CD14-positive monocyte (primary cell): ENCODE measurements around the gene WDR35. TPM values are rescaled to one million over a fixed set of nuclear protein-coding genes. Genes with fewer than 3 reads are reported as not detected.

ENCODE experiments used
- DNase-seq, 3 donors: peaks; one replicate each; pipeline ENCODE4 v3.0.0-alpha.2; 2011 to 2022
- H2AFZ ChIP-seq: 2 replicates; pipeline ENCODE4 v1.6.0; 2012; ENCODE audit warnings: mild to moderate bottlenecking, low read depth, low read length, inconsistent platforms; ENCODE audit not compliant: insufficient read depth, poor library complexity, severe bottlenecking
- H3K27ac ChIP-seq, 2 donors: 1 replicate in 1 of 2; 2 replicates in 1 of 2; pipeline ENCODE4 v1.5.1; 2012 to 2013; ENCODE audit warnings: low read length in 2 of 2, control low read depth in 1 of 2, inconsistent platforms in 1 of 2, low read depth in 1 of 2, mild to moderate bottlenecking in 1 of 2
- H3K27me3 ChIP-seq, 2 donors: one replicate each; pipeline versions ENCODE4 v1.6.0 to v1.6.1; 2011 to 2013; ENCODE audit warnings: low read length in 2 of 2; ENCODE audit not compliant: control insufficient read depth in 2 of 2, insufficient read depth in 2 of 2
- H3K36me3 ChIP-seq, 2 donors: replicated peaks in 1 of 2; 1 replicate in 1 of 2; 2 replicates in 1 of 2; pipeline versions ENCODE4 v1.5.1 to v1.6.1; 2012 to 2013; ENCODE audit warnings: low read length in 2 of 2, control low read depth in 1 of 2, inconsistent platforms in 1 of 2, mild to moderate bottlenecking in 1 of 2; ENCODE audit not compliant: insufficient read depth in 2 of 2, control insufficient read depth in 1 of 2
- H3K4me1 ChIP-seq, 2 donors: 1 replicate in 1 of 2; 2 replicates in 1 of 2; pipeline versions ENCODE4 v1.5.1 to v1.6.1; 2012 to 2013; ENCODE audit warnings: low read length in 2 of 2, control low read depth in 1 of 2, inconsistent platforms in 1 of 2, mild to moderate bottlenecking in 1 of 2, moderate library complexity in 1 of 2; ENCODE audit not compliant: insufficient read depth in 2 of 2, control insufficient read depth in 1 of 2
- H3K4me2 ChIP-seq: replicated peaks from 2 replicates; pipeline ENCODE3; 2012; ENCODE audit warnings: low read length, moderate library complexity, mild to moderate bottlenecking; ENCODE audit not compliant: poor library complexity, severe bottlenecking; ENCODE audit errors: extremely low read depth
- H3K4me3 ChIP-seq, 3 experiments: fragments of 200-600 bp in 1 of 3; sonication (generic) in 1 of 3; replicated peaks in 1 of 3; 1 replicate in 2 of 3; 2 replicates in 1 of 3; pipeline ENCODE4 v1.5.1; 2011 to 2013; ENCODE audit warnings: low read length in 3 of 3, mild to moderate bottlenecking in 3 of 3, control low read depth in 2 of 3, low read depth in 2 of 3, inconsistent platforms in 1 of 3, moderate library complexity in 1 of 3
- H3K79me2 ChIP-seq: 2 replicates; pipeline ENCODE4 v1.6.0; 2012; ENCODE audit warnings: mild to moderate bottlenecking, control low read depth, inconsistent platforms, low read length, moderate library complexity; ENCODE audit not compliant: insufficient read depth
- H3K9ac ChIP-seq: 2 replicates; pipeline ENCODE4 v1.6.0; 2017; ENCODE audit warnings: low read length, mild to moderate bottlenecking; ENCODE audit not compliant: insufficient read depth, poor library complexity, severe bottlenecking
- H3K9me3 ChIP-seq, 2 donors: replicated peaks in 1 of 2; 1 replicate in 1 of 2; 2 replicates in 1 of 2; pipeline versions ENCODE4 v1.5.1 to v1.6.1; 2012 to 2013; ENCODE audit warnings: low read length in 2 of 2, control low read depth in 1 of 2; ENCODE audit not compliant: control insufficient read depth in 1 of 2, insufficient read depth in 1 of 2
- H4K20me1 ChIP-seq: 2 replicates; pipeline ENCODE4 v1.6.0; 2012; ENCODE audit warnings: mild to moderate bottlenecking, low read length, control low read depth, moderate library complexity; ENCODE audit not compliant: insufficient read depth
- H3K27ac Mint-ChIP-seq, 7 donors: one replicate each; pipeline ENCODE4 v1.8.0; 2020; ENCODE audit warnings: mild to moderate bottlenecking in 7 of 7, mixed read lengths in 7 of 7, moderate library complexity in 6 of 7, inconsistent platforms in 2 of 7
- H3K27me3 Mint-ChIP-seq, 3 donors: one replicate each; pipeline ENCODE4 v1.8.0; 2021 to 2022; ENCODE audit warnings: low read depth in 3 of 3, mild to moderate bottlenecking in 3 of 3, mixed read lengths in 3 of 3, moderate library complexity in 3 of 3, inconsistent platforms in 1 of 3
- H3K36me3 Mint-ChIP-seq, 2 donors: one replicate each; pipeline ENCODE4 v1.8.0; 2020; ENCODE audit warnings: mixed read lengths in 2 of 2, inconsistent platforms in 1 of 2, mild to moderate bottlenecking in 1 of 2
- H3K4me1 Mint-ChIP-seq: one replicate; pipeline ENCODE4 v1.8.0; 2020; ENCODE audit warnings: mild to moderate bottlenecking, mixed read lengths
- H3K4me3 Mint-ChIP-seq, 2 donors: one replicate each; pipeline ENCODE4 v1.8.0; 2020; ENCODE audit warnings: mild to moderate bottlenecking in 2 of 2, mixed read lengths in 2 of 2, moderate library complexity in 1 of 2
- H3K9me3 Mint-ChIP-seq, 7 donors: one replicate each; pipeline ENCODE4 v1.8.0; 2020 to 2022; ENCODE audit warnings: mixed read lengths in 7 of 7, mild to moderate bottlenecking in 6 of 7, moderate library complexity in 6 of 7, inconsistent platforms in 2 of 7
- WGBS: methylation state at CpG from one replicate; pipeline ENCODE4 v1.1.5; 2013; ENCODE audit warnings: missing lambda C conversion rate; ENCODE audit not compliant: insufficient coverage; 5-methylcytosine and 5-hydroxymethylcytosine counted together
- intact Hi-C, 2 donors: fragments of 100-400 bp; cut with micrococcal nuclease; formaldehyde crosslinking; loops; one replicate each; pipeline versions ENCODE4 v1.15.0 to v1.15.1; 2023
- polyA plus RNA-seq, 3 donors: library from polyadenylated mRNA; depleted of rRNA in 1 of 3; unstranded in 2 of 3; stranded (reverse) in 1 of 3; fragments of 300-500 nt in 2 of 3; fragments of >200 nt in 1 of 3; fragmentation: Illumina TruSeq in 2 of 3; gene quantifications; 1 replicate in 2 of 3; 2 replicates in 1 of 3; pipeline ENCODE4 v1.2.3, GENCODE V29; 2012 to 2021
- TF ChIP-seq, protein P1 (sequence below): fragments of 200-600 bp; IDR thresholded peaks from one replicate; pipeline ENCODE4 v1.8.0; 2022; ENCODE audit warnings: antibody characterized with exemption, mild to moderate bottlenecking

The WDR35 gene
- polyA plus RNA-seq, 3 donors = 0.28 to 1.0 (median 0.67) TPM

DNA sequence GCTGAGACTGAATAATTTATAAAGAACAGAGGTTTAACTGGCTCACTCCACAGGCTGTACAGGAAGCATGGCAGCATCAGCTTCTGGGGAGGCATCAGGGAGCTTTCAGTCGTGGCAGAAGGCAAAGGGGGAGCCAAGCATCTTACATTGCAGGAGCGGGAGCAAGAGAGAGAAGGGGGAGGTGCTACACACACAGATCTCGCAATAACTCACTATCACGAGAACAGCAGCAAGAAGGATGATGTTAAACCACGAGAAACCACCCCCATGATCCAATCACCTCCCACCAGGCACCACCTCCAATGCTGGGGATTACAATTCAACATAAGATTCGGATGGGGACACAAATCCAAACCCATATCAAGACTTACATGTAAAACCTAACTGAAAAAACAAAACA lies 40.3 kb upstream of the WDR35 start:
- H3K27me3 ChIP-seq = no peaks in the 10 kb centered on the region
- H3K36me3 ChIP-seq = peaks cover 61 to 82% of the 10 kb centered on the region in 2 donors
- H3K27me3 Mint-ChIP-seq = peaks cover 0 to 3% (median 0%) of the 10 kb centered on the region in 3 donors
- H3K4me2 ChIP-seq = no peak overlapping the region
- peak overlapping the region in 2 of 7 donors; percentile 38 to 54 for H3K27ac Mint-ChIP-seq
- H3K9me3 ChIP-seq = no peaks in the 10 kb centered on the region
- WGBS = 100% methylated on average over 3 of the region's 6 CpGs
- H3K4me3 ChIP-seq = no peak overlapping the region
- intact Hi-C loops = no loop called here
- peaks cover 4% of the 10 kb centered on the region for H3K4me1 Mint-ChIP-seq
- TF ChIP-seq, protein P1, sequence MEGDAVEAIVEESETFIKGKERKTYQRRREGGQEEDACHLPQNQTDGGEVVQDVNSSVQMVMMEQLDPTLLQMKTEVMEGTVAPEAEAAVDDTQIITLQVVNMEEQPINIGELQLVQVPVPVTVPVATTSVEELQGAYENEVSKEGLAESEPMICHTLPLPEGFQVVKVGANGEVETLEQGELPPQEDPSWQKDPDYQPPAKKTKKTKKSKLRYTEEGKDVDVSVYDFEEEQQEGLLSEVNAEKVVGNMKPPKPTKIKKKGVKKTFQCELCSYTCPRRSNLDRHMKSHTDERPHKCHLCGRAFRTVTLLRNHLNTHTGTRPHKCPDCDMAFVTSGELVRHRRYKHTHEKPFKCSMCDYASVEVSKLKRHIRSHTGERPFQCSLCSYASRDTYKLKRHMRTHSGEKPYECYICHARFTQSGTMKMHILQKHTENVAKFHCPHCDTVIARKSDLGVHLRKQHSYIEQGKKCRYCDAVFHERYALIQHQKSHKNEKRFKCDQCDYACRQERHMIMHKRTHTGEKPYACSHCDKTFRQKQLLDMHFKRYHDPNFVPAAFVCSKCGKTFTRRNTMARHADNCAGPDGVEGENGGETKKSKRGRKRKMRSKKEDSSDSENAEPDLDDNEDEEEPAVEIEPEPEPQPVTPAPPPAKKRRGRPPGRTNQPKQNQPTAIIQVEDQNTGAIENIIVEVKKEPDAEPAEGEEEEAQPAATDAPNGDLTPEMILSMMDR = no peak
- H3K9me3 Mint-ChIP-seq = peaks cover 0 to 12% (median 5%) of the 10 kb centered on the region in 7 donors
- no peak overlapping the region for H3K9ac ChIP-seq
- no peak overlapping the region for H2AFZ ChIP-seq
- no peak overlapping the region for H3K27ac ChIP-seq
- no peak for DNase-seq
- no peak overlapping the region for H3K4me3 Mint-ChIP-seq
- H3K79me2 ChIP-seq = peaks cover 4% of the 10 kb centered on the region
- peaks cover 75% of the 10 kb centered on the region for H4K20me1 ChIP-seq
- H3K36me3 Mint-ChIP-seq = peaks cover 76 to 83% of the 10 kb centered on the region in 2 donors
- no peaks in the 10 kb centered on the region for H3K4me1 ChIP-seq

DNA sequence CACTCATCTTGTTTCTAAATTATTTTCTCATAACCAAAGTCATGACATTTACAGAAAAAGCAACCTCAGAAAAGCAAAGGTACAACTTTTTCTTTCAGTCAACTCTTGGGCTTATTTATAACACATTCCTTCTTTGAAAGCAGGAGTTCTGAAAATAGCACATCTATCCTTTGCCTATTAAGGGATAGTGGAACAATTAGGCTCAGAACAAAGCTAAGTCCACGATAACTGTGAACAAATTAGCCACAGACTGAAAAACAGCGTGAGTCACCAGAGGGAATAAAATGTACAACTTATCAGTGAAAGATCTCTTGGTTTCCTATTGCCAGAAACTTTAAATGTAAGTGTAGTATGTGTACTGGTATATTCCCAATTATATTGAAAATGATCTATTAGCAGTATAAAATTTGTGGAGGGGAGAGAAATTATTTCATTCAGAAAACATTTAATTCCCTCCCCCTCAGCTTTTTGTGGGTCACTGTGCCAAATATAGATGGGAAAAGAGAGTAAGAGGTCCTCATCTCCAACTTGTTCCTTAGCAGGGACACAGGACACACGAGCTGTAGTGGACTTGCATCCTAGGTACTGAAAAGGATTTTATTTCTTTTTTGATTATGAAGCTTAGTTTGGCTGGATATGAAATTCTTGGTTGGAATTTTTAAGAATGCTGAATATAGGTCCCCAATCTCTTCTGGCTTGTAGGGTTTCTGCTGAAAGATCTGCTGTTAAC lies 38.0 kb upstream of the WDR35 start:
- Mint-ChIP-seq H3K27ac (peak overlapping the region in 1 of 7 donors; percentile 41), H3K4me1 (peaks cover 11% of the 10 kb centered on the region), H3K9me3 (peaks cover 2 to 14% (median 6%) of the 10 kb centered on the region in 7 donors), H3K27me3 (peaks cover 0 to 3% (median 0%) of the 10 kb centered on the region in 3 donors), H3K4me3 (no peak overlapping the region), H3K36me3 (peaks cover 53 to 60% of the 10 kb centered on the region in 2 donors)
- Histone ChIP-seq H2AFZ (no peak overlapping the region), H3K4me2 (no peak overlapping the region), H3K27me3 (no peaks in the 10 kb centered on the region), H3K9ac (no peak overlapping the region), H3K27ac (no peak overlapping the region), H3K36me3 (peaks cover 37 to 58% of the 10 kb centered on the region in 2 donors), H4K20me1 (peaks cover 51% of the 10 kb centered on the region), H3K9me3 (peaks cover 1 to 2% of the 10 kb centered on the region in 2 donors), H3K79me2 (peaks cover 4% of the 10 kb centered on the region), H3K4me3 (no peak overlapping the region), H3K4me1 (no peaks in the 10 kb centered on the region)
- DNase-seq = no peak
- 100% methylated on average over 1 of the region's 3 CpGs for WGBS
- TF ChIP-seq, protein P1 = no peak
- intact Hi-C loops = no loop called here
